GM10248 (cell line): ENCODE measurements around the gene ABCG2.
"Not testable (repeated sequence)": the region's sequence is repeated elsewhere in the genome, so short reads cannot be mapped to it uniquely, and the experiment has no call there.

Source experiments
- CTCF ChIA-PET: fragments of 300-600 bp; sonication (Branson Sonifier 250); formaldehyde crosslinking; extraction: SDS; loops from one replicate; lab custom pipeline; 2021; ENCODE audit warnings: antibody characterized with exemption; lab: Yijun Ruan, JAX
- POLR2A ChIA-PET: fragments of 350-650 bp; sonication (Branson Sonifier 250); formaldehyde crosslinking; extraction: SDS; loops from one replicate; lab custom pipeline; 2020; ENCODE audit warnings: antibody characterized with exemption; lab: Yijun Ruan, JAX
- DNase-seq: peaks from one replicate; pipeline ENCODE4 v3.0.0; 2012; ENCODE audit errors: extremely low spot score
- CTCF ChIP-seq: IDR thresholded peaks from 2 replicates; pipeline ENCODE4 v1.5.1; 2012; ENCODE audit warnings: mild to moderate bottlenecking, low read depth; ENCODE audit errors: extremely low read depth, missing control alignments, control extremely low read depth

Gene ABCG2

DNA sequence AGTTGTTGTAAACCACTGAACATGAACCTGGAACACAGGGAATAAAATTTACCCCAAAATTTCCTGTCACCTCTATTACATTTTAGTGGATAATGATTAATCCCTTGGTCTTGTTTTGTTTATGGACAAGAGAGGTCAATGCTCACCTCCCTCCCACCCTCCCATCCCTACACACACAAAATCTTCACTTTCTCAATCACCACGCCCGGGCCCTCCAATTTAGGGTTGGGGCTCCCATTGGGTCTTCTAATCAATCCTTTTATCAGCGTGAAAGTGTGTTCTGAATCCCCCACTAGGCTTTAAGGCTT, 23.1 kb downstream of the ABCG2 start:
- POLR2A ChIA-PET = no interaction called here
- CTCF ChIA-PET = no interaction called here
- TF ChIP-seq CTCF = no peak
- DNase-seq = no peak

DNA sequence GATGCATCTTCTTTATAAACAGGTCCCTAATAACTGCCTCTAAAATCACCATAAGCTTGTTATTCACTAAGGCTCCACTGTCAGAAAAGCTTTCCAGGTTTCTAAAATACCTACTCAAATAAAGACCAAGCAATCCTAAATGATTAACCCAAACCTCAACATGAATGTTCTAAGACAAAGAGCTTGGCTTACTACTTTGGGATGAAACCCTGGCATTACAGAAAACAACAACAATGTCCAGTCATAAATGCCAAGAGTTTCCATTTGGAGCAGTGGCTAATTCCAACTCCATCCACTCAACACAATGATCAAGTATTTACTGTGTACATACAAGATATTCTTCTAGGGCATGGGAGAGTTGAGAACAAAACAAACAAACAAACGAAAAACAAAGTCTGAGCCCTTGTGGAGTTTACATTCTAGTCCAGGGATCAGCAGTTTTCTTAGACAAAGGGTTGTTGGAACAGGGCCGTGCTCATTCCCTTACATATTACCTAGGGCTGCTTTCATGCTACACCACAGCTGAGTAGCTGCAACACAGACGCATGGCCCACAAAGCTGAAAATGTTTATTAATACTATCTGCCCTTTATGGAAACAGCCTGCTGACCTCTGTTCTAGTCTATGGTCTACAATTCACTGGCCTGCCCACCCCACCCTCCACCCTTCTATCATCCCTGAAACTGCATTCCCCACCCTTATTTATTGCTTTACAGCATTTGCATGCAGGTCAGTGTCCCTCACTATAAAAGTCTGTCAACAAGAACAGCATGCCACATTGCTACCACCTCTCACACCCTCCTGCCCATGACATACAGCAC, 23.7 kb downstream of the ABCG2 start:
- no peak for TF ChIP-seq CTCF

DNA sequence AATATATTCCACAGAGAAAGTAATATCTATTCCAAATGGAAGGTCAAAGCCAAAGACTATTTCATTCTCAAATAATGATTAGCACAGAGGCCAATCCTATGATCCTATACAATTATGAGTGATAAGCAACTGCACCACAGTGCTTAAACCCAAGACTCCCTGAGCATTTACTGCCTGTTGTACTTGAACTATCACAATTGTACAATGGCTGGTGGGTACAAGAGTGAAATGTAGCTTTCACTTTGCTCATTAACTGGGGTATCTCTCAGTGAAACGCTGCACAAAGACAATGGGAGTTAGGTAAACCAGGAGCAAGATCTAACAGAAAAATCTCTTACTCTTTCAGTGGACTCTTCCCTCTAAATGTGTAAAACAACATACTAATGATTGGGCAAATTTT, 24.3 kb downstream of the ABCG2 start:
- no peak for TF ChIP-seq CTCF
- ChIA-PET CTCF (interaction anchor here (1.0 kb wide), 2 partner anchors 9 to 21 kb away, joined by 3 read pairs; no protein-coding TSS in a partner anchor), POLR2A (no interaction called here)
- DNase-seq = no peak

More for the DNA sequence above, 23.7 kb downstream of the ABCG2 start:
- no peak for DNase-seq
- CTCF ChIA-PET = interaction anchor here (1.0 kb wide), 2 partner anchors 9 to 22 kb away, joined by 3 read pairs; no protein-coding TSS in a partner anchor
- POLR2A ChIA-PET = no interaction called here

GRCh38 chr4:88130544-88131305, 27.7 kb downstream of the ABCG2 start:
- POLR2A ChIA-PET = no interaction called here
- CTCF ChIA-PET = no interaction called here
- no peak for DNase-seq
- TF ChIP-seq CTCF = no peak

DNA sequence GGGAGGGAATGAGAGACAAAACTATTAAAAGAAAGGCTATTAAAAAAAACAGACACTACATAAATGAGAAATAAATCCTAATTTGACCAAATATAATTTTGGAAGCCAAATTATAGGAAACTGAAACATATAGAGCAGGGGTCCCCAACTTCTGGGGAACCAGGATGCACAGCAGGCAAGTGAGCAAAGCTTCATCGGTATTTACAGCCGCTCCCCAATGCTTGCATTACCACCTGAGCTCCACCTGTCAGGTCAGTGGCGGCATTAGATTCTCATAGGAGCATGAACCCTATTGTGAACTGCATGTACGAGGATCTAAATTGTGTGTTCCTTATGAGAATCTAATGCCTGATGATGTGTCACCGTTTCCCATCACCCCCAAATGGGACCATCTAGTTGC, 28.4 kb downstream of the ABCG2 start:
- no peak for DNase-seq
- POLR2A ChIA-PET = no interaction called here
- CTCF ChIA-PET = no interaction called here
- no peak for TF ChIP-seq CTCF

DNA sequence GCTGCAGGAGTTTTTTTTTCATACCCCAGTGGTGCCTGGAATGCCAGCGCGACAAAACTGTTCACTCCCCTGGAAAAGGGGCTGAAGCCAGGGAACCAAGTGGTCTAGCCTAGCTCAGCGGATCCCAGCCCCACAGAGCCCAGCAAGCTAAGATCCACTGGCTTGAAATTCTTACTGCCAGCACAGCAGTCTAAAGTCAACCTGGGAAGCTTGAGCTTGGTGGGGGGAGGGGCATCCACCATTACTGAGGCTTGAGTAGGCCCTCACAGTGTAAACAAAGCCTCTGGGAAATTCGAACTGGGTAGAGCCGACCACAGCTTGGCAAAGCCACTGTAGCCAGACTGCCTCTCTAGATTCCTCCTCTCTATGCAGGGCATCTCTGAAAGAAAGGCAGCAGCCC, 36.2 kb downstream of the ABCG2 start:
- DNase-seq, POLR2A ChIA-PET: not testable (repeated sequence)
- CTCF ChIA-PET = interaction anchor here (1.6 kb wide), 1 partner anchor 9 kb away, joined by 3 read pairs; no protein-coding TSS in a partner anchor

GRCh38 chr4:88119943-88120342, 38.5 kb downstream of the ABCG2 start:
- ChIA-PET POLR2A (no interaction called here), CTCF (no interaction called here)
- no peak for TF ChIP-seq CTCF
- DNase-seq = no peak
